Bronchus fibroblast of lung (primary cell): Measurements from ENCODE around the gene PCDHB8. TPM values are rescaled to one million over a fixed set of nuclear protein-coding genes. Genes with fewer than 3 reads are reported as not detected.

Experiments
- total RNA-seq: library from RNA; depleted of rRNA; stranded (reverse); fragments of >200 nt; gene quantifications from 2 replicates; pipeline ENCODE4 v1.2.3, GENCODE V29; 2015

Gene PCDHB8
- total RNA-seq, result not detected in 2 replicates

DNA sequence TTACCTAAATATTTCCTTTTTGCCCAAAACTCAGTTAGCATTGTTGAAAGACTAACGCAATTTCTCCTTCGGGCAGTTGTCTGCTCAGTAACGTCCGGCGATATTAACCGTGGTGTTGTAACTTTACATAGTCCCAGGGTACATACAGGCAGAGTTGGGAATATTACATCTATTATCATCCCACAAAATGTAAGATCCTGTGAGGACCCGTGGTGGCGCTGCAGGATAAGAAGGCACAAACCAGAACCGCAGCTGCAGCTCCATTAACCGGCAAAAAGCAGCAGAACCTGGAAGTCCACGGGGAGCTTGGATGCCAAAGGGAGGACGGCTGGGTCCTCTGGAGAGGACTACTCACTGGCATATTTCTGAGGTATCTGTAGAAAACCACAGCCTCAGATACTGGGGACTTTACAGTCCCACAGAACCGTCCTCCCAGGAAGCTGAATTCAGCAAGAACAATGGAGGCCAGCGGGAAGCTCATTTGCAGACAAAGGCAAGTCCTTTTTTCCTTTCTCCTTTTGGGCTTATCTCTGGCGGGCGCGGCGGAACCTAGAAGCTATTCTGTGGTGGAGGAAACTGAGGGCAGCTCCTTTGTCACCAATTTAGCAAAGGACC is at the start of gene PCDHB8:
PCDHB8 (plus strand) TSS at position 214 of the 615 bp plus-strand sequence; CDS start at position 459, 245 bp downstream.

GRCh38 chr5:141135030-141135717 is 42.4 kb upstream of the PCDHB8 start, which contains the start of gene PCDHB5:
TSS of gene PCDHB5 (plus strand) at chr5:141135206. CDS start at chr5:141135435, 229 bp downstream.

GRCh38 chr5:141149812-141150211 is 27.8 kb upstream of the PCDHB8 start, which contains the start of gene PCDHB6:
TSS of gene PCDHB6 (plus strand) at chr5:141150057. CDS start at chr5:141150258, 201 bp downstream.

DNA sequence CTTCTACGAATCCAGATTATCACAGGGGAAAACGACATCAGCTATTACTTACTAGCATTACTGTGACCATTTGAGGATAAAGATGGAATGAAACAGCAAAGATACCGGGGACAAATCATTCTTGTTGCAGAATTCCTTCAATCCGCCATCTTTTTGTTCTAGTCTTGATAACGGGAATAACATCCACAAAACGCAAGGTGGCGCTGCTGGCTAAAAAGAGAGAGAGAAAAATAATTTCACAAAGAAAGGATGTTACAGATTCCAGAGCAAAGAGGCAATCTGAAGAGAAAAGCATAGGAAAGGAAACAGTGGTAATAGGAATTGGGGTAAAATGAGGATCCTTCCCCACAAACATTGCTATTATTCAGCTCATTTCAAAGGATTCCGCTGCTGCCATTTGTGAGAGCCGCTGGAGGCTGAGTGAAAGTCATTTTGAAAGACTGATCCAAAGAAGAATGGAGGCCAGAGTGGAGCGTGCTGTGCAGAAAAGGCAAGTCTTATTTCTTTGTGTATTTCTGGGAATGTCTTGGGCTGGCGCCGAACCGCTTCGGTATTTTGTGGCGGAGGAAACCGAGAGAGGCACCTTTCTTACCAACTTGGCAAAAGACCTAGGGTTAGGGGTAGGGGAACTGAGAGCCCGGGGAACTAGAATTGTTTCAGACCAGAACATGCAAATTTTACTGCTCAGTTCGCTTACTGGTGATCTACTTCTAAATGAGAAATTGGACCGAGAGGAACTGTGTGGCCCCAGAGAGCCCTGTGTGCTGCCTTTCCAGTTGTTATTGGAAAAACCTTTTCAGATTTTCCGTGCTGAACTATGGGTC is 5.0 kb upstream of the PCDHB8 start, which contains the start of gene PCDHB7:
PCDHB7 (plus strand) TSS at position 264 of the 824 bp plus-strand sequence; CDS start at position 456, 192 bp downstream.

DNA sequence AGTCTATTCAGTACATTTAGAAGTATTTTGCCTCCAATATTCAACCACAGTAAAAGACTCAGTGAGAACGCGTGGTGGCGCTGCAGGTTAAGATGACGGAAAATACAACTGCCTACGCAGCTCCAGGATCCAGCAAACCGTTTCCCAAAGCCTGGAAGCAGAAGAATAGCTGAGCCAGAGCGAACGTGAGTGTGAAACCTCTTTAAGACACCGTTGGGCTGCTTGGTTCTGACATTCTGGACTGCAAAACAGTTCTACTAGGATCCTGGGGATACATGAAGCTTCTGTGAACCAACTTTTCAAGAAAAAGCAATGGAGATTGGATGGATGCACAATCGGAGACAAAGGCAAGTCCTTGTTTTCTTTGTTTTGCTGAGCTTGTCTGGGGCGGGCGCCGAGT is 4.7 kb downstream of the PCDHB8 start, which contains the start of gene PCDHB16:
PCDHB16 (plus strand) TSS at position 140 of the 400 bp plus-strand sequence; CDS start at position 313, 173 bp downstream.

DNA sequence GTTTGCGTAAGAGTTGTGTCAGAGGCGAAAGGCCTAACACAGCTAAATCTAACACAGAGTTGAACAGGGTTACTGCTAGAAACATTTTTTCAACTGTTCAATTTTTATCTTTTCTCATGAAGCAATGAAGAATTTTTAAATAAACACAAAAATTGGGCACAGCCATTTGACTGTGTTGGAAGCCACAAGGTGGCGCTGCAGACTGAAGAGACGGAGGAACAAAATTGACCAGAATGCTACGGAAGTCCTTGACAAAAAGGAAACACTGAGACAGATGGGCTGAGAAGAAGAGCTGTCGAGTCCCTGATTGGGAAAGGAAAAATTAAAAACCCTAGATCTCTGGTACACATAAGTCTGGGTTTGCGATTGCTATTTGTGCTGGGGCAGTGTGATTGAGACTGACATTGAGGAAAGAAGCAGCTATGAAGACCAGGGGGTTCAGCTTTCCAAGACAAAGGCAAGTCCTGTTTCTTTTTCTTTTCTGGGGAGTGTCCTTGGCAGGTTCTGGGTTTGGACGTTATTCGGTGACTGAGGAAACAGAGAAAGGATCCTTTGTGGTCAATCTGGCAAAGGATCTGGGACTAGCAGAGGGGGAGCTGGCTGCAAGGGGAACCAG is 9.4 kb downstream of the PCDHB8 start, which contains the start of gene PCDHB9:
PCDHB9 (plus strand) TSS at position 265 of the 616 bp plus-strand sequence; CDS start at position 423, 158 bp downstream.

GRCh38 chr5:141192110-141192725 is 14.6 kb downstream of the PCDHB8 start, which contains the start of gene PCDHB10:
TSS of gene PCDHB10 (plus strand) at chr5:141192353. CDS start at chr5:141192553, 200 bp downstream.

GRCh38 chr5:141199359-141200235 is 22.0 kb downstream of the PCDHB8 start, which contains the start of gene PCDHB11:
TSS of gene PCDHB11 (plus strand) at chr5:141199627. CDS start at chr5:141199775, 148 bp downstream.

DNA sequence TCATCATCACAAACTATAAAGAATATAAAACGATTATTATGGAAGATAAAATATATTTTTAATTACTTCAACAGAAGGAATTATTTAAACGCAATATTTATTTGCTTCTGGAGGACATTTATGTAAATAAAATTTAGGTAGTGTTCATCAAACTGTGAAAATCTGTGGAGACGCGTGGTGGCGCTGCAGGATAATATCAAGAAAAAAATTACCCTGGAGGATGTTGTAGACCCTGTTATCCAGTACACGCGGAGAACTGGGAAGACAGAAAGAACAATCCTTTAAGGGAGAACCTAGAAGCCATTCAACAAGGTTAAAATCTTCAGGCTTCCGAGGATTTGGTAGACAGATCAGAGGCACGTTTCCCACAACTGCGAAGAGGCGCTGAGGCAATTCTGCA is 30.9 kb downstream of the PCDHB8 start, which contains the start of gene PCDHB12:
PCDHB12 (plus strand) TSS at position 242 of the 400 bp plus-strand sequence. CDS start 189 bp downstream, outside the sequence.

DNA sequence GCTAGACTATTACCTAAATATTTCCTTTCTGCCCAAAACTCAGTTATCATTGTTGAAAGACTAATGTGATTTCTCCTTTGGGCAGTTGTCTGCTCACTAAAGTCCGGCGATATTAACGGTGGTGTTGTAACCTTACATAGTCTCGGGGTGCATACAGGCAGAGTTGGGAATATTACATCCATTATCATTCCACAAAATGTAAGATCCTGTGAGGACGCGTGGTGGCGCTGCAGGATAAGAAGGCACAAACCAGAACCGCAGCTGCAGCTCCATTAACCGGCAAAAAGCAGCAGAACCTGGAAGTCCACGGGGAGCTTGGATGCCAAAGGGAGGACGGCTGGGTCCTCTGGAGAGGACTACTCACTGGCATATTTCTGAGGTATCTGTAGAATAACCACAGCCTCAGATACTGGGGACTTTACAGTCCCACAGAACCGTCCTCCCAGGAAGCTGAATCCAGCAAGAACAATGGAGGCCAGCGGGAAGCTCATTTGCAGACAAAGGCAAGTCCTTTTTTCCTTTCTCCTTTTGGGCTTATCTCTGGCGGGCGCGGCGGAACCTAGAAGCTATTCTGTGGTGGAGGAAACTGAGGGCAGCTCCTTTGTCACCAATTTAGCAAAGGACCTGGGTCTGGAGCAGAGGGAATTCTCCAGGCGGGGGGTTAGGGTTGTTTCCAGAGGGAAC is 36.2 kb downstream of the PCDHB8 start, which contains the start of gene PCDHB13:
PCDHB13 (plus strand) TSS at position 264 of the 684 bp plus-strand sequence; CDS start at position 469, 205 bp downstream.

GRCh38 chr5:141223112-141223783 is 45.7 kb downstream of the PCDHB8 start, which contains the start of gene PCDHB14:
TSS of gene PCDHB14 (plus strand) at chr5:141223343. CDS start at chr5:141223506, 163 bp downstream.

Other genes starting within 250 kb of the PCDHB8 start
- gene PCDHAC2, start 211.3 kb upstream of the PCDHB8 start, total RNA-seq, result not detected in 2 replicates
- gene PCDHB1, start 126.4 kb upstream of the PCDHB8 start, total RNA-seq, result not detected in 2 replicates
- gene PCDHB2, start 83.2 kb upstream of the PCDHB8 start, total RNA-seq, result 0.34 and 0.45 TPM in 2 replicates
- 0.15 and 0.17 TPM in 2 replicates for gene PCDHB3, start 77.3 kb upstream of the PCDHB8 start, total RNA-seq
- gene PCDHB4, start 56.0 kb upstream of the PCDHB8 start, total RNA-seq, result not detected in 2 replicates
- 0.84 and 0.89 TPM in 2 replicates for gene PCDHB5, start 42.6 kb upstream of the PCDHB8 start, total RNA-seq
- gene PCDHB6, start 27.7 kb upstream of the PCDHB8 start, total RNA-seq, result not detected in 2 replicates
- 0.15 and 0.17 TPM in 2 replicates for gene PCDHB7, start 5.1 kb upstream of the PCDHB8 start, total RNA-seq
- gene PCDHB16, start 4.6 kb downstream of the PCDHB8 start, total RNA-seq, result under 0.01 TPM in 1 of 2 replicates, not detected in the other
- gene PCDHB9, start 9.4 kb downstream of the PCDHB8 start, total RNA-seq, result not detected in 2 replicates
- gene PCDHB10, start 14.6 kb downstream of the PCDHB8 start, total RNA-seq, result under 0.01 and 0.15 TPM in 2 replicates
- gene PCDHB11, start 21.8 kb downstream of the PCDHB8 start, total RNA-seq, result under 0.01 TPM in 2 replicates
- not detected in 2 replicates for gene PCDHB12, start 30.9 kb downstream of the PCDHB8 start, total RNA-seq
- gene PCDHB13, start 36.1 kb downstream of the PCDHB8 start, total RNA-seq, result under 0.01 TPM in 2 replicates
- under 0.01 TPM in 1 of 2 replicates, not detected in the other for gene PCDHB14, start 45.6 kb downstream of the PCDHB8 start, total RNA-seq
- 0.15 and 0.17 TPM in 2 replicates for gene PCDHB15, start 67.6 kb downstream of the PCDHB8 start, total RNA-seq
- not detected in 2 replicates for gene SLC25A2, start 126.3 kb downstream of the PCDHB8 start, total RNA-seq
- gene TAF7, start 143.0 kb downstream of the PCDHB8 start, total RNA-seq, result 31.8 and 38.5 TPM in 2 replicates
- under 0.01 and 0.15 TPM in 2 replicates for gene PCDHGA1, start 152.7 kb downstream of the PCDHB8 start, total RNA-seq
- 0.50 and 0.59 TPM in 2 replicates for gene PCDHGA2, start 161.0 kb downstream of the PCDHB8 start, total RNA-seq
- 0.15 and 0.34 TPM in 2 replicates for gene PCDHGA3, start 166.0 kb downstream of the PCDHB8 start, total RNA-seq
- gene PCDHGB1, start 172.3 kb downstream of the PCDHB8 start, total RNA-seq, result 0.30 and 0.34 TPM in 2 replicates
- gene PCDHGA4, start 177.2 kb downstream of the PCDHB8 start, total RNA-seq, result 1.0 and 1.3 TPM in 2 replicates
- 0.50 and 0.59 TPM in 2 replicates for gene PCDHGB2, start 182.2 kb downstream of the PCDHB8 start, total RNA-seq
- 0.15 and 0.34 TPM in 2 replicates for gene PCDHGA5, start 186.4 kb downstream of the PCDHB8 start, total RNA-seq
- gene PCDHGB3, start 192.5 kb downstream of the PCDHB8 start, total RNA-seq, result 0.45 and 0.50 TPM in 2 replicates
- gene PCDHGA6, start 196.1 kb downstream of the PCDHB8 start, total RNA-seq, result 0.67 and 1.0 TPM in 2 replicates
- 0.50 and 0.89 TPM in 2 replicates for gene PCDHGA7, start 205.0 kb downstream of the PCDHB8 start, total RNA-seq
- gene PCDHGB4, start 209.9 kb downstream of the PCDHB8 start, total RNA-seq, result 4.0 and 4.4 TPM in 2 replicates
- gene PCDHGA8, start 214.8 kb downstream of the PCDHB8 start, total RNA-seq, result 0.15 and 0.67 TPM in 2 replicates
- gene PCDHGB5, start 220.2 kb downstream of the PCDHB8 start, total RNA-seq, result 10.6 and 13.8 TPM in 2 replicates
- 1.7 and 1.9 TPM in 2 replicates for gene PCDHGA9, start 225.0 kb downstream of the PCDHB8 start, total RNA-seq
- gene PCDHGB6, start 230.2 kb downstream of the PCDHB8 start, total RNA-seq, result 1.3 and 2.1 TPM in 2 replicates
- 4.9 and 5.2 TPM in 2 replicates for gene PCDHGA10, start 235.2 kb downstream of the PCDHB8 start, total RNA-seq
- 6.1 and 7.2 TPM in 2 replicates for gene PCDHGB7, start 239.9 kb downstream of the PCDHB8 start, total RNA-seq
- gene PCDHGA11, start 243.3 kb downstream of the PCDHB8 start, total RNA-seq, result 10.9 and 11.6 TPM in 2 replicates